Left renal pelvis (tissue), 4 donors: Measurements from ENCODE around the gene PITPNM3. TPM values are rescaled to one million over a fixed set of nuclear protein-coding genes. Genes with fewer than 3 reads are reported as not detected.

Experiments used
- DNase-seq, 4 donors: peaks; one replicate each; pipeline ENCODE4 v3.0.0-alpha.2; 2013; ENCODE audit warnings: low read depth in 4 of 4, low spot score in 3 of 4
- polyA plus RNA-seq, 4 donors: library from polyadenylated mRNA; unstranded; fragments of 120-200 nt; gene quantifications; one replicate each; pipeline ENCODE4 v1.2.1, GENCODE V29; 2013; ENCODE audit not compliant: insufficient read length in 4 of 4

Gene PITPNM3
- polyA plus RNA-seq, 4 donors, result 7.6 to 16.5 (median 9.4) TPM

DNA sequence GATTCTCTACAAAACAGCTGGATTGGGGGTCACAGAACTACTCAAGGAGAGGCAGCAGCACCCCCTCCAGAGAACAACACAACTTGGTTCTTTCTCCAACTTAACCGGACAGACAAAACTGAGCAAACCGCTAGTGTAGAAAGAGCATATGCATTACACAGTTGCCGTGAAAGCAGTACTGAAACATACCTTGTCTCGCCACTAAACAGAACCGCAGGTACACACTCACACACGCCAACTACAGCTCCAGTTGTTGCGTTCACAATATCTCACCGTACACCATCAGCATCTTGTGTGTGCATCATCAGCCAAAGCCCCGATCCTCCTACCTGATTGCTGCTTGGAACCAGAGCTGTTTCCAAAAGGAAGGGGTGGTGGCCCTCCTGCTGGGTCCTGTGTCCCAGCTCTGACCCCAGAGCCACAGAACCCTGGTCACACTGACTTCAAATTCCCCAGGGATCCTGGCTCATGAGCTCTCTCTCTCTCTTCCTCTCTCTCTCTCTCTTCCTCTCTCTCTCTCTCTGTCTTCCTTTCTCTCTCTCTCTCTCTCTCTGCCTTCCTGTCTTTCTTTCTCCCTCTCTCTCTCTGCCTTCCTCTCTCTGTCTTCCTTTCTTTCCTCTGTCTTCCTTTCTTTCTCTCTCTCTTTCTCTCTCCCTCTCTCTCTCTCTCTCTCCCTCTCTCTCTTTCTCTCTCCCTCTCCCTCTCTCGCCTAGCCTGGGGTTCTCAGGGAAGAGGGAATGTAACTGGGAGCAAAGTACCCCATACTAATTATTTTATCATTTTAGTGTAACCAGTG is 103.7 kb downstream of the PITPNM3 start:
- no peak for DNase-seq

DNA sequence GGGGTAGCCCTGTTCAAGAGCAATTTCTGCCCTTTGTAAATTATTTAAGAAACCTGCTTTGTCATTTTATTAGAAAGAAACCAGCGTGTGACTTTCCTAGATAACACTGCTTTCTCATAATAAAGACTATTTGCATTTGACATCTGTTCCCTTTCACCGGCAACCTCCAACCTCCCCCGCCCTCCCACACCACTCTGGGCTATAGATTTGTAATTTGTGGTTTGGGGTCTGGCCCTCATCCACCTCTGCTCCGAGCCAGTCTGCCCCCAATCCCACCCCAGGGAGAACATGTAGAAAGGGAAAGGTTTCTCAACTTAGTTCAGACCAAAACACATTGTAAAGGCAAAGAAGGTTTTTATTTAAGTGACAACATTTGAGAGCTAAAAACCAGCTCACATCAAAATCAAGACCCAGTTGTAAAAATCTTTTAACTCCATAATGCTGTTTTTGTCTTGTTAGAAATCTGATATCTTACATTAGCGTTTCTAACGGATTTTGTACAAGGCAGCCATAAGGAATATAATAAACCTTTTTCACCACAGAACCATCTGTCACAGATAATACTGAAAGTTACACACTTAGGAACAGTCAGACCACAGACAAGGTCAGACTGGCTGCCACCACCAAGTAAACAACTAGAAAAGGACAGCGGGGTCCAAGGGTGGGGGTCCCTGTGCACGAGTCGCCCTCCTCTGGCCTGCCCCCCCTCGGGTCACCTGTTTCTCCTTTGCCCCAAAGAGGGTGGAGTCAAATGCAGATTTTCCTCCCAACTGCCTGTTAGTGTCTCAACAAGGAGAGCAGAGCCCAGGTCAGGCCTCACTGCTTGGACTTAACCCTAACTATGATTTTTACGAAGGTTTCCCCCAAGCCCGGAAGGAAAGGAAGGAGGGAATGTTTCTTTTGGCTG is 105.2 kb downstream of the PITPNM3 start:
- no peak for DNase-seq

DNA sequence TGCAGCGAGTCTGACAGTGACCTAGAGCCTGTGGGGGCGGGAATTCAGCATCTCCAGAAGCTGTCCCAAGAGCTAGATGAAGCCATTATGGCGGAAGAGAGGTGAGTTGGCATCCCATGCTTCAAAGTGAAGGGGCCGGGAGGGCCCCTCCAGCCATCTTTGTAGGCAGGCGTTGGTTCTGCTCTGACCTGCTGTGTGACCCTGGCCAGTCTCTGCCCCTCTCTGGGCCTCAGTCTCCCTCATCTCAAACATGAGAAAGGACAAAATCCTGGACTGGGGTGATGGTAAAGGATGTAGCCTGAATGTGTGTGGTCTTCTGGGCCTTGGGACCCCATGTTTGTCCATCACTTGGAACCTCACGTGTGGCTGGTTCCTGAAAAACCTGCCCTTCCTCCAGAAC is 107.0 kb downstream of the PITPNM3 start:
- DNase-seq, result no peak

DNA sequence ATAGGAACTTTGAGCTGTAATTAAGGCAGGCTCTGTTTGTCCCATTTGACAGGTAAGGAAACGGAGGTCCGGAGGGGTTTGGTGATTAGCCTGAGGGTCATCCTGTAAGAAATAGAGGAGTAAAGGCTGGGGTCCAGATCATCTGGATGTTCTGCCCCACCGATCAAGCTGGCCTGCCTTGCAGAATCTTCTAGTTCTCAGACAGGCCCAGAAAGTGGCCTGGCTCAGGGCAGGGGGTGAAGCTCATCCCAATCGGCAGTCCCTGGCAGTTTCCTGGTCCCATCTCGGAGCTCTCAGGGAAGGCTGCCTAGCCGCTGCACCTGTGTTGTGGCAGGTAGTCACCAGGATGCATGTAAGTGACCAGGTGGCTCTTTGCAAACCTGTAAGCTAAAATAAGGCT is 107.9 kb downstream of the PITPNM3 start:
- DNase-seq, result no peak

DNA sequence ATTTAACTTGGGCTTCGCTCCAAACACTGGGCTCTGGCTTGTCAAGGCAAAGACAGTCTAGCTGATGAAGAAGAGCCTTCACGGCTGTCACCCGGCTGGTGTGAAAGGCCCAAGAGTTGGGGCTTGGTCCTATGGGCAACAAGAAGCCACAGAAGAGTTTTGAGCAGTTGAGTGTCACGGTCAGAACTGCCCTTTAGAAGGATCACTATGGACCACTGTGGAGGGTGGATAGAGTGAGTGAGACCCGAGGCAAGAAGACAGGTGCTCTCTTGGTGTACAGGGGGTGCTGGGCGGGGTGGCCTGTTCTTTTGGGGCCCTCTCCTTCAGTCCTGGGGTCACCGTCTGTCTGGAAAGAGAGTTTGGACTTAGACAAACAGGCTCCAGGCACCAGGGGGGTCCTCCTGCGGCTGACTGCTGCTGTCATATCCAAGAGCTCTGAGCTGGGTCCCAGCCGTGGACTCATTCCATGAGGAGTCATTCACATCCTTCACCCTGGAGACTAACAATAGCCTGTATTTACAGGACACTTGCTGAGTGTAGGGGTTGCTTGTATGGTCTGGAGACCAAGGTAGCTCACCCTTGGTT is 109.7 kb downstream of the PITPNM3 start:
- DNase-seq, result no peak

DNA sequence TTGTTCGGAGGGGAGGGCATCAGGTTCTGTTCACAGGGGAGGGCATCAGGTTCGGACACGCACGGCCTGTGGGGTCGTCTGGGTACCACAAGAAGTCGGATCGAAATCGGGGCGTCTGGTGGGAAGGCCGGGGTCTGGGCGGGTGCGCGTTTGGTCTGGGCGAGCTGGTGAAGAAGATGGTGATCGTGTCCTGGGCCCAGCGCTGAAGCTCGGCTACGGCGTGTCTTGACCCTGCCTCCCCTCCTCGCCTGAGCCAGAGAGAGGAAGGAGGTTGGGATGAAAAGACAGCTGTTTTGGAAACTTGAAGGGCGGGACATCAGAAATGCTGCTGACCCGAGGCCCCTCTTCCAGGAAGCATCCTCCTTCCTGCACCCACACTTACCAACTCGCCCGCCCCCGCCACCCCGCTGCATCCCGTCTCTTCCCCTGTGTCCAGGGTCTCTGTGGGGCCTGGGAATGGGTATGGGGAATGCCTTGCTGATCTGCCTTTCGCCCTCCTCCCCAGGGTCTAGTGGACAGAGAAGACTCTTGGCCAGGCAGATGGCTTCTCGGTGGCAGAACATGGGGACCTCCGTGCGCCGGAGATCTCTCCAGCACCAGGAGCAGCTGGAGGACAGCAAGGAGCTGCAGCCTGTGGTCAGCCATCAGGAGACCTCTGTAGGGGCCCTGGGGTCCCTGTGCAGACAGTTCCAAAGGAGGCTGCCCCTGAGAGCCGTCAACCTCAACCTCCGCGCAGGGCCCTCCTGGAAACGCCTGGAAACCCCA is 111.6 kb downstream of the PITPNM3 start:
- no peak for DNase-seq

DNA sequence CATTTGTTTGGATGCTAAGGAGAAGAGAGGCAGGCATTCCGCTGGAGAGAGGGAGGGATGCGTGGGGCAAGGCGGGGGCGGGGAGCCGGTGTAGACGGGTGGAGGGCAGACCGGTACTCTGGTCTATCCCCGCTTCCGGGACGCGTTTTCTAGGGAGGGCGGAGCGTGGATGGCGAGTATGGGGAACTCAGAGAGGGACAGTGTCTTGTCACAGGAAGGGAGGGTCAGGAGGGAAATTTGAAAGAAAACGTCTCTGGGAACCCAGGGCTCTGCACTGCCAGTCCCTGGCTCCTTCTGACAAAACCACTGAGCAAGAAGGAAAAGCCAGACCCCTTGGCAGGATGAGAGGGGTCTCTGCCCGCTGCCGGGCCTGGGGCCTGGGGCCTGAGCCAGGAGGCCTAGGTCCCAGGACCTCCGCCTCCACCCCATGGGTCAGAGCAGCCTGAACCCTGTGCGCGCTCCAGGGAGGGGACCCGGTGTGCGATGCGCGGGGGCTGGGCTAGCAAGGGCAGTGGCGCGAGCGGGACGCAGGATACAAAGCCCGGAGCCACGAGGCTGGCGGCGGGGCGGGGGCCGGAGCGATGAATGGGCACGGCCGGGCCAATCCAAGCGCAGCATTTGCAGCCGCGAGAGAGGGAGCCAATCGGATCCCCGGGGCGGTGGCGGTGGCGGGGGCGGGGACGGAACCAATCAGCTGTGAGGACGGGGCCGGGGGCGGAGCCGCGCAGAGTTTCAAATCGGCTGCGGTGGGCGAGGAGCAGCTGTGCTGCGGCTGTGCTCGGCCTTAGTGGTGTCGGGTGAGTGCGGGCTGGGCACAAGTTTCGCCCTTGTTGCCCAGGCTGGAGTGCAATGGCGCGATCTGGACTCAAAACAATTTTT is 112.4 kb downstream of the PITPNM3 start, which contains the start of gene PIMREG:
Gene PIMREG (plus strand): TSS at position 764 of the 879 bp plus-strand sequence. CDS start 656 bp downstream, outside the sequence.
- peak; percentile 79 to 84 (median 80) for DNase-seq

DNA sequence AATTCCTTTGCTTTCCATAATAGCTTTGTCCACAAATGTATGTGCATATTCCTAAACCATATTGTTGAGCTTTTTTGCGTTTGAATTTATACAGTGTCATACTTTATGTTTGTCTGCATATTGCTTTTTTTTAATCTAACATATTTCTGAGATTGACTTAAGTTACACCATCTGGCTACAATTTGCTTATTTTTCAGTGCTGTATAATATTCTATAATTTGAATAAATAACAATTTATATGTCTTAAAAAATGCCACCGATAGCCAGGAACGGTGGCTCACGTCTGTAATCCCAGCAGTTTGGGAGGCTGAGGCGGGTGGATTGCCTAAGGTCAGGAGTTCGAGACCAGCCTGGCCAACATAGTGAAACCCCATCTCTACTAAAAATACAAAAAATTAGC is 113.6 kb downstream of the PITPNM3 start:
- no peak for DNase-seq

DNA sequence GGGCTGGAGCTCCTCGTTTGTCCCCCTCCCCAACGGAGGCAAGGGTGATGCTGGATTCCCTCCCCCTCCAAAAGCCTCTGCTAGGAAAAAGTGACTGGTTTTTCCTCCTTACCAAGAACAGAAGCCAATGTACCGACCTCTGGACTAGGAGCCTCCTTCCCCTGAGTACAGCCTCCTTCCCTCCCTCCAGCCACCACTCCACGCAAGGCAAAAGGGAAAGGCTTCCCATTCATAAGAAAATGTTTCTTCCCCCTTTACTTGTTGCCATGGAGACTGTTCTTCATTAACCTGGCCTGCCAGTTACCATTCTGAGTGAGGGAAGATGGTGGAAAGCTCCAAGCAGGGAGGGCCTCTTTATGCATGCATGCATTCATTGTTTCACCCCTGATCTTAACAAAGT is 116.4 kb downstream of the PITPNM3 start:
- DNase-seq, result peak in 1 of 4 donors; percentile 50

DNA sequence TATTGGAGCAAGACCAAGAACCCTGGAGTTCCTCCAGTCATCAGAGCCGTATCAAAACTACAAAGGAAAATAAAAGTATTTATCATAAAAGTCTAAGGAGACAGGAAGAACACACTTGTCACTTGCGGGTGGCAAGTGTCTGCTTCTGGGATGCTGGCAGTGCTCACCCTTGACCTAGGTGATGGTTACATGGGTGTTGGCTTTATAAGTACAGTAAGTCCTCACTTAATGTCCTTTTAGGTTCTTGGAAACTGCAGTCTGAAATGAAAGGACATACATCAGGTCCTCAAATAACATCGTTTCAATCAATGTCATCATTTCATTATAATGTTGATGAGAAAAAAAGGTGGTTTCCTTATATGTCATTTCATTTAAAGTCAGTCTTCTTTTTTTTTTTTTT is 118.4 kb downstream of the PITPNM3 start:
- no peak for DNase-seq

DNA sequence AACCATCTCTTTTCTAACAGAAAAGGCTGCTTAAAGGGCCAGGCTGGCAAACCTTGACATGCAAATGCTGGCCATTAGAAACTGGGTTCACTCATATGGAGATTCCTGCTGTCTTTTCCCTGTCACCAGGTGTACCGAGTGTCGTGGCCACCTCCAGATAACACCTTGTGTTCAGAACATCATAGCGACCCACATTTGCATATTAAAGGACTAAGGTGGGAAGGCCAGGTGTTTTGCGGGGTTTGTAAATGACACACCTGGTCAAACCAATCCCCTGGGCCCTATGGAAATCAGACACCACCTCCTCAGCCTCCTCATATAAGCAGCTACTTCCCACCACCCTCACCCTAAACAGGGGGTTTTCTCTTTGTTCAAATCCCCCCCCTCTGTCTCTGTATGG is 118.9 kb downstream of the PITPNM3 start:
- no peak for DNase-seq

DNA sequence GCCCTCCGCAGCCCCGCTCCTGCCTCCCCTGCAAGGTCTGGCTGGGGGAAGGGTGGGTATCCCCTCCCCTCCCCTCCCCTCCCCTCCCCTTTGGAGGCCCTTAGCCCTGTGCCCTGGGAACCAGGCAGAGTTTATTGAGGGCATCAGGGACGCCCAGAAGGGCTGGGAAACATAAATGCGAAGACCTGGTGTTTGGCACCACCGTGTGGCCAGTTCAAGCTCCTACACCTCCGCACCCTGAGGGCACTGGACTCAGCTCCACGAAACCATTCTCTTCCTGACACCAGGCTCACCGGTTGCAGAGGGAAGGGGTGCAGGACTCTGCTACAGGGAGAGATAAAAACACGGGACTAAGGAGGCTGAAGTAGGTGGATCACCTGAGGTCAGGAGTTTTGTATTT is 120.4 kb downstream of the PITPNM3 start:
- no peak for DNase-seq

DNA sequence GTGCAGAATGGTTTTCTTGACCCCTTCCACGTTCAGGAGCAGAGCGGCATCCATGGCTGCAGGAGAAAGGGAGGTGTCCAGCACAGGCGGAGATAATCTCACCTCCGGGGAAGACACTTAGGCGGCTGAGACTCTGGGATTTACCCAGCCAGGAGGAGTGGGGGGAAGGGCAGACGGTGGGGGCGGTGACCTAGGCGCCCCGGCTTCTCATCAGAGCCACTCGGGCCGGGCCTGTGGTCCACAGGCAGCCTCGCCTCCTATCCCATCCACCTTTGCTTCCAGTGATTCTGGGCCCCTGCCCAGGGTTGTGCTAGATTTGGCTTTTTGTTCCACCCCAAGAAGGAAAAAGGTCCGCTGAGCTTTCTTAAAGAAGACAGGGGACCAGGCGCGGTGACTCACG is 121.3 kb downstream of the PITPNM3 start, which contains the start of gene AIPL1:
Gene AIPL1 (minus strand): TSS at position 71 of the 400 bp plus-strand sequence. CDS start 17 bp downstream, at position 54.
- DNase-seq, result no peak

DNA sequence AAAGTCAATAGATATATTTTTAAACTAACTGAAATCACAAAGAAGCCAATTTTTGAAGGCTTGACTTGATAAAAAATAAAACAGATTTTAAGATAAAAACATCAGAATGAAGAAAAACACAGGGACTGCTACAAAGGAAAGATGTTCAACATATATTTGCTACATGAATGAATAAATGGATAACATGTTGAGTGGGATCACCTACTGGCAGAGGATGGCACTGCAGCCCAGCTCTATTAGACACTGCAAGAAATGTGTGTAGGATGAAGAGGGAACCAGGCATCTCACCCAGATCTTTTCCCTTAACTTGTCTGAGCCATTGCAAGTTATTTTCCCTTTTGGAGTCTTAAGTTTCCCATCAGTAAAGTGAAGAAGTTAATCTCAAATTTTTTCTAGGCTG is 125.6 kb downstream of the PITPNM3 start:
- no peak for DNase-seq

DNA sequence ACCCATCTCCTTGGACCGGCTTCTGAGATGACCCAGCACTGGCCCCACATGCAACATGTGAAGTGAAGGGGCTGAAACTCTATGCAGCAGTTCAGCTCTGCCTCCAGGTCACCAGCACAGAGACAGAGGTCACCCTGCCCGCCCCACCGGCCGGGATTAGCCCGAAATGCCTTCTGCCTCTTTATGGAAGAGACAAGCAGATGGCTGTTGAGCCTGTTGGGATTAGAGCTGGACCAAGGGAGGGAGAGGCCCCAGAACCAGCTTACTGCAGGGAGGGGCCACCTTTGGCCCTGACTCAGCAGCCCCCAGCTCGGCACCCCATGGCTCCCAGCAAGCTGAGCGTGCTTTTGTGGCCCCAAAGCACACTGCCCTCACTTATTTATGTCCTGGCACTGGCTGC is 127.1 kb downstream of the PITPNM3 start:
- DNase-seq, result no peak

DNA sequence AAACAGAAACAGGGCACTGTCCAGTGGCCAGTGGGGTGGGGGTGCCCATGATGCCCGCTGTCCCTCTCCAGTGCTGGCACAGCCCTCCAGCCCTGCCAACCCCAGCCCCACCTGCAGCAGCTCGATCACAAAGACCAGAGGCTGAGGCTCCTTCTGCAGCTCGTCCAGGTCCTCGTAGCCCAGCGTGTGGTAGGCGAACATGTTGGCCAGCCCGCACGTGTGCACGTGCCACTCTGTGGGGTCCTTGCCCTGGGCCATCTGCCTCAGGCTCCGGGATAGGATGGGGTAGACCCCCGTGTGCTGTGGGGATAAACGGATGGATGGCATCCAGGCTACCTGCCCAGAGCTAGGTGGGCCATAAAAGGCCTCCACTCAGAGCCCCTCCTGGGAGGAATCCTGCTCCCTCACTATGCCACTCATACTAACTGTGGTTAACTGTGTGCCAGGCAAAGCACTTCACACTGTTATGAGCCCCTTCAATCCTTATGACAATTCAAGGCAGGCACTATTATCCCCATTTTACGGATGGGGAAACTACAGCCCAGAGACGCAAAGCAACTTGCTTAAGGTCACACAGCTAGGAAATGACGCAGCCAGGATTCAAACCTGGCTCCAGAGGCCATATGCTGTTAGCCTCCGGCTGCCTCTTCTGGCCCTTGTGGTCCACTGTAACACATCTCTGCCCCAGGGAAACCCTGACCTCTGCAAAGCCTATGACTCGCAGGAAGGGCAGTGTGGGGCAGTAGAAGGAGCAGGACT is 128.0 kb downstream of the PITPNM3 start:
- DNase-seq, result no peak

DNA sequence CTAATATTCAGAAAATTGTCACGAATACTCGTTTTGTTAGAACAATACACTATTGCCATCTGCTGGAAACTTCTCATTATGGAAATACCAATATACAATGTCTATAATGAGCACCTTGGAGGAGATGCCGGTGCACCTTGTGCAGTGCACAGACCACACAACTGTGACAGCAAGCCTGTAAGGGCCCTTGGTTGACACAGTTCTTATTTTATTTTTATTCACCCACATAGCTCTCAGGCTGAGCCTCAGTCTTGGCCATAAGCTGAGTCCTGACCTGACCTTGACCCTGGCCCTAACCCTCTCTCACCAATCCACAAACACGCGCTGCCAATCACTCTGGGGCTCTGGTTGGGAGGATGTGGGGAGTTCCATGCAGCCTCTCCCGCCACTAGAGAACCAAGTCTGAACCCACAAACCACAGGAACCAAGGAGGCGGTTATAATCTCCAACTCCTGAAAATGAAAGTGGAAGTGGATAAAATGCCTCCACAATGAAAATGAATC is 129.0 kb downstream of the PITPNM3 start:
- no peak for DNase-seq

DNA sequence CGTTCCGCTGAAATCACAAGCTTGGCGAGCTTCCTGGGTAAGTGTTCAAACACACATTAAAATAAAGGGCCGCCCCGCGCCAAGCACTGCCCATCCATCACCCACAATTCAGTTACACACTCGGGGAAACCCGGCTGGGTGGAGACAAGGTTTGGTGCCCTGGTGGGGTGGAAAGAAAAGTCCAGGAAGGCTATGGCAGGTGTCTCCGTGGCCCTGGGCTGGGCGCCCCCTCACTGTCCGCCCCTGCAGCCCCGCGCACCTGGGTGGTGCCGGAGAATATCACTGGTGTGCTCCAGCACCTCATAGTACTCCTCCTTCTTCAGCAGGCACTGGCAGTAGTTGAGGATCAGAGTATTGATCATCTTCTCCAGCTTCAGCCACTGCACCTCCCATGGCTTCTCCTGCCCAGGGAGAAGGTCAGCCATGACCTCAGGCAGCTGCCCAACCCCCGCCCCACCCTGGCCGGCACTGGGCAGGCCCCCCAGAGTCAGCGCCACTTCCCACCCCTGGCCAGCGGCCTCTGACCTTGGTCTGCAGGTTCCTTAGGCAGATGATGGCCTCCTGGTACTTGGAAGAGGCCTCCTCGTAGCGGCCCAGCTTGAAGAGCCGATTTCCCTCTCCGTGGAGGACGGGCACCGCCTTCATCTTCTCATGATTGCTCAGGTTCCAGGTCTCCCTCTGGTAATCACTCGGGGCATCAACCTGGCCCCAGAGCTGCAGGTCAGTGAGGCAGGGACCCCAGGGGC is 129.8 kb downstream of the PITPNM3 start:
- no peak for DNase-seq
